ENCODE results near the gene ERMAP.

The ERMAP gene

GRCh38 chr1:42816585-42817439 is at the start of gene ERMAP, which contains the start of gene SVBP:
Gene ERMAP, plus strand, starts transcription at chr1:42817122. Its CDS starts 13,327 bp downstream, at chr1:42830449.
Gene SVBP, minus strand, starts transcription at chr1:42817397. Its CDS starts 853 bp downstream, at chr1:42816544.
- peak; percentile 86 for DNase-seq (ENCODE audit: low spot score)

GRCh38 chr1:42767510-42768000 is 49.4 kb upstream of the ERMAP start:
- peak; percentile 47 for DNase-seq (ENCODE audit: low spot score)

- no peak for DNase-seq (ENCODE audit: low spot score)
These were observed 48.8 kb upstream of the ERMAP start for GRCh38 chr1:42768172-42768571.

- no peak for DNase-seq (ENCODE audit: low spot score)
These were observed 47.1 kb upstream of the ERMAP start for GRCh38 chr1:42769811-42770210.

GRCh38 chr1:42773420-42773819 is 43.5 kb upstream of the ERMAP start:
- no peak for DNase-seq (ENCODE audit: low spot score)

- no peak for DNase-seq (ENCODE audit: low spot score)
These were observed 41.9 kb upstream of the ERMAP start for GRCh38 chr1:42774928-42775526.

GRCh38 chr1:42776502-42776901 is 40.4 kb upstream of the ERMAP start:
- no peak for DNase-seq (ENCODE audit: low spot score)

GRCh38 chr1:42777852-42778251 is 39.1 kb upstream of the ERMAP start:
- peak; percentile 57 for DNase-seq (ENCODE audit: low spot score)

GRCh38 chr1:42779725-42780124 is 37.2 kb upstream of the ERMAP start:
- DNase-seq (ENCODE audit: low spot score): no peak

GRCh38 chr1:42780176-42780575 is 36.7 kb upstream of the ERMAP start:
- DNase-seq (ENCODE audit: low spot score): no peak

- no peak for DNase-seq (ENCODE audit: low spot score)
These were observed 33.8 kb upstream of the ERMAP start for GRCh38 chr1:42783092-42783491.

GRCh38 chr1:42784547-42784945 is 32.4 kb upstream of the ERMAP start:
- no peak for DNase-seq (ENCODE audit: low spot score)

- no peak for DNase-seq (ENCODE audit: low spot score)
These were observed 31.8 kb upstream of the ERMAP start, which contains the start of gene TMEM269 for GRCh38 chr1:42784946-42785693. Gene TMEM269, plus strand, starts transcription at chr1:42784991. Its CDS starts 4,903 bp downstream, at chr1:42789894.

- DNase-seq (ENCODE audit: low spot score): no peak
These were observed 30.8 kb upstream of the ERMAP start for GRCh38 chr1:42786097-42786496.

GRCh38 chr1:42788021-42788420 is 28.9 kb upstream of the ERMAP start:
- DNase-seq (ENCODE audit: low spot score): no peak

- DNase-seq (ENCODE audit: low spot score): no peak
These were observed 23.1 kb upstream of the ERMAP start for GRCh38 chr1:42793824-42794223.

- DNase-seq (ENCODE audit: low spot score): no peak
These were observed 19.5 kb upstream of the ERMAP start for GRCh38 chr1:42797414-42797813.

- no peak for DNase-seq (ENCODE audit: low spot score)
These were observed 18.9 kb upstream of the ERMAP start for GRCh38 chr1:42797979-42798378.

- DNase-seq (ENCODE audit: low spot score): no peak
These were observed 15.0 kb upstream of the ERMAP start for GRCh38 chr1:42801832-42802473.

GRCh38 chr1:42806171-42806570 is 10.8 kb upstream of the ERMAP start:
- no peak for DNase-seq (ENCODE audit: low spot score)

- DNase-seq (ENCODE audit: low spot score): no peak
These were observed 10.3 kb upstream of the ERMAP start for GRCh38 chr1:42806593-42806992.
